GM20431 (cell line): ENCODE measurements around the gene G6PC3.

Source experiments
- in situ Hi-C: fragments of 300-500 bp; cut with MseI, MboI; formaldehyde crosslinking; loops from one replicate; pipeline ENCODE4 v1.15.0; 2020; ENCODE audit warnings: low sequenced_read_pairs; ENCODE audit not compliant: unreplicated experiment

Gene G6PC3

GRCh38 chr17:44059101-44059892 is 11.2 kb upstream of the G6PC3 start:
- in situ Hi-C loops: no loop called here

GRCh38 chr17:44061446-44061845 is 9.1 kb upstream of the G6PC3 start:
- in situ Hi-C loops: no loop called here

- in situ Hi-C loops: no loop called here
Observed at GRCh38 chr17:44062871-44063270, 7.7 kb upstream of the G6PC3 start.

GRCh38 chr17:44063704-44064639 is 6.6 kb upstream of the G6PC3 start:
- in situ Hi-C loops: no loop called here

GRCh38 chr17:44065668-44066203 is 4.8 kb upstream of the G6PC3 start:
- in situ Hi-C loops: no loop called here

- in situ Hi-C loops: no loop called here
Observed at GRCh38 chr17:44066204-44066930, 4.2 kb upstream of the G6PC3 start, which contains the start of gene LSM12. TSS of gene LSM12 (minus strand) at chr17:44066671. CDS start at chr17:44066587, 84 bp downstream.

- in situ Hi-C loops: no loop called here
Observed at GRCh38 chr17:44067545-44067940, 3.0 kb upstream of the G6PC3 start.

- in situ Hi-C loops: no loop called here
Observed at GRCh38 chr17:44069974-44070454, 521 bp upstream of the G6PC3 start.

GRCh38 chr17:44071198-44071520 is 624 bp downstream of the G6PC3 start:
- in situ Hi-C loops: no loop called here

GRCh38 chr17:44071772-44072171 is 1.2 kb downstream of the G6PC3 start:
- in situ Hi-C loops: no loop called here

- in situ Hi-C loops: no loop called here
Observed at GRCh38 chr17:44074231-44074910, 3.8 kb downstream of the G6PC3 start.

- in situ Hi-C loops: no loop called here
Observed at GRCh38 chr17:44074911-44075285, 4.4 kb downstream of the G6PC3 start.

- in situ Hi-C loops: no loop called here
Observed at GRCh38 chr17:44075598-44076293, 5.2 kb downstream of the G6PC3 start.

- in situ Hi-C loops: no loop called here
Observed at GRCh38 chr17:44076716-44077594, 6.4 kb downstream of the G6PC3 start.

GRCh38 chr17:44077595-44077909 is 7.0 kb downstream of the G6PC3 start:
- in situ Hi-C loops: no loop called here

- in situ Hi-C loops: no loop called here
Observed at GRCh38 chr17:44078412-44078811, 7.9 kb downstream of the G6PC3 start.

GRCh38 chr17:44079877-44080821 is 9.6 kb downstream of the G6PC3 start:
- in situ Hi-C loops: no loop called here
